ENCODE results near the gene HSD17B12. TPM values are rescaled to one million over a fixed set of nuclear protein-coding genes. Genes with fewer than 3 reads are reported as not detected.

HSD17B12 gene
- total and polyA plus RNA-seq, 2 of the 8 experiments (the other 6 are each of a cell fraction or from before 2014, with no cell fraction given) = 46.0 to 121 TPM

GRCh38 chr11:43646767-43647166, 33.8 kb upstream of the HSD17B12 start (continued):
- no peak for TF ChIP-seq HDAC2 (IDR thresholded peaks at IDR 0.05; ENCODE audit: borderline replicate concordance in 1 of 2, low read depth in 2 of 2, low read length in 2 of 2)
- no peak for TF ChIP-seq EP300 (IDR thresholded peaks at IDR 0.05; ENCODE audit: borderline replicate concordance in 1 of 2, low read depth in 2 of 2, low read length in 2 of 2)
- TF ChIP-seq TCF12 (IDR thresholded peaks at IDR 0.05; ENCODE audit: low read depth, low read length) = no peak

Data from H1 (cell line).